OCI-LY1 (cell line): ENCODE results near the gene CCDC47.

Experiments
- EZH2 ChIP-seq: fragments of 200-600 bp; sonication (generic), shearing (Covaris generic); IDR thresholded peaks from 2 replicates; pipeline ENCODE4 v1.8.0; 2017; ENCODE audit warnings: borderline replicate concordance, mixed run types, mild to moderate bottlenecking, antibody characterized with exemption, low read length, moderate library complexity, mixed read lengths
- TF ChIP-seq, protein P1 (sequence below): fragments of 200-600 bp; sonication (generic), shearing (Covaris generic); IDR thresholded peaks from 2 replicates; pipeline ENCODE4 v1.5.1; 2017; ENCODE audit warnings: mild to moderate bottlenecking, antibody characterized with exemption, low read length, moderate library complexity, mixed read lengths

GRCh38 chr17:63809970-63810369, 36.6 kb upstream of the CCDC47 start:
- TF ChIP-seq, protein P1, sequence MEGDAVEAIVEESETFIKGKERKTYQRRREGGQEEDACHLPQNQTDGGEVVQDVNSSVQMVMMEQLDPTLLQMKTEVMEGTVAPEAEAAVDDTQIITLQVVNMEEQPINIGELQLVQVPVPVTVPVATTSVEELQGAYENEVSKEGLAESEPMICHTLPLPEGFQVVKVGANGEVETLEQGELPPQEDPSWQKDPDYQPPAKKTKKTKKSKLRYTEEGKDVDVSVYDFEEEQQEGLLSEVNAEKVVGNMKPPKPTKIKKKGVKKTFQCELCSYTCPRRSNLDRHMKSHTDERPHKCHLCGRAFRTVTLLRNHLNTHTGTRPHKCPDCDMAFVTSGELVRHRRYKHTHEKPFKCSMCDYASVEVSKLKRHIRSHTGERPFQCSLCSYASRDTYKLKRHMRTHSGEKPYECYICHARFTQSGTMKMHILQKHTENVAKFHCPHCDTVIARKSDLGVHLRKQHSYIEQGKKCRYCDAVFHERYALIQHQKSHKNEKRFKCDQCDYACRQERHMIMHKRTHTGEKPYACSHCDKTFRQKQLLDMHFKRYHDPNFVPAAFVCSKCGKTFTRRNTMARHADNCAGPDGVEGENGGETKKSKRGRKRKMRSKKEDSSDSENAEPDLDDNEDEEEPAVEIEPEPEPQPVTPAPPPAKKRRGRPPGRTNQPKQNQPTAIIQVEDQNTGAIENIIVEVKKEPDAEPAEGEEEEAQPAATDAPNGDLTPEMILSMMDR, result no peak
- TF ChIP-seq EZH2, result no peak
